ENCODE data around the gene KCNMB2.

Gene KCNMB2

GRCh38 chr3:178583963-178584575 lies 47.8 kb downstream of the KCNMB2 start:
- no peak for DNase-seq

GRCh38 chr3:178584722-178585380 lies 48.6 kb downstream of the KCNMB2 start:
- DNase-seq = no peak

- no peak for DNase-seq
Measured at GRCh38 chr3:178585454-178585853, 49.2 kb downstream of the KCNMB2 start.

GRCh38 chr3:178586076-178586475 lies 49.8 kb downstream of the KCNMB2 start:
- no peak for DNase-seq

- no peak for DNase-seq
Measured at GRCh38 chr3:178588628-178589027, 52.4 kb downstream of the KCNMB2 start.

GRCh38 chr3:178593786-178594185 lies 57.5 kb downstream of the KCNMB2 start:
- no peak for DNase-seq

GRCh38 chr3:178597371-178597770 lies 61.1 kb downstream of the KCNMB2 start:
- DNase-seq = no peak

GRCh38 chr3:178602856-178603255 lies 66.6 kb downstream of the KCNMB2 start:
- DNase-seq = no peak

GRCh38 chr3:178603735-178604134 lies 67.5 kb downstream of the KCNMB2 start:
- no peak for DNase-seq

- no peak for DNase-seq
Measured at GRCh38 chr3:178618197-178618596, 82.0 kb downstream of the KCNMB2 start.

- no peak for DNase-seq
Measured at GRCh38 chr3:178618896-178619295, 82.7 kb downstream of the KCNMB2 start.

GRCh38 chr3:178623666-178624255 lies 87.5 kb downstream of the KCNMB2 start:
- DNase-seq = no peak

GRCh38 chr3:178624276-178624675 lies 88.0 kb downstream of the KCNMB2 start:
- no peak for DNase-seq

GRCh38 chr3:178625053-178625600 lies 88.9 kb downstream of the KCNMB2 start:
- DNase-seq = no peak

GRCh38 chr3:178628037-178628436 lies 91.8 kb downstream of the KCNMB2 start:
- DNase-seq = no peak

GRCh38 chr3:178629430-178630178 lies 93.4 kb downstream of the KCNMB2 start:
- DNase-seq = no peak

- DNase-seq = no peak
Measured at GRCh38 chr3:178631950-178632349, 95.7 kb downstream of the KCNMB2 start.

- no peak for DNase-seq
Measured at GRCh38 chr3:178634975-178635374, 98.7 kb downstream of the KCNMB2 start.

- DNase-seq = no peak
Measured at GRCh38 chr3:178637802-178638201, 101.6 kb downstream of the KCNMB2 start.

- DNase-seq = no peak
Measured at GRCh38 chr3:178645503-178645902, 109.3 kb downstream of the KCNMB2 start.

GRCh38 chr3:178646186-178646862 lies 110.1 kb downstream of the KCNMB2 start:
- no peak for DNase-seq

GRCh38 chr3:178655488-178655887 lies 119.3 kb downstream of the KCNMB2 start:
- no peak for DNase-seq

Data from activated gamma-delta T cell (primary cell).